SJCRH30 (cell line): ENCODE measurements around the gene TTYH1. TPM values are rescaled to one million over a fixed set of nuclear protein-coding genes. Genes with fewer than 3 reads are reported as not detected.
"Not testable (repeated sequence)": the region's sequence is repeated elsewhere in the genome, so short reads cannot be mapped to it uniquely, and the experiment has no call there.

Source experiments
- DNase-seq, 2 experiments: peaks; one replicate each; pipeline ENCODE4 v3.0.0-alpha.2; 2015 to 2020
- H3K27ac ChIP-seq: fragments of 250-450 bp; sonication (Bioruptor Pico); 2 replicates; pipeline ENCODE4 v1.5.1; 2020; ENCODE audit warnings: mild to moderate bottlenecking, moderate library complexity
- H3K27me3 ChIP-seq: fragments of 250-450 bp; sonication (Bioruptor Pico); 2 replicates; pipeline ENCODE4 v1.5.1; 2020; ENCODE audit warnings: mild to moderate bottlenecking, moderate library complexity
- H3K36me3 ChIP-seq: fragments of 250-450 bp; sonication (Bioruptor Pico); 2 replicates; pipeline ENCODE4 v1.5.1; 2020; ENCODE audit warnings: mild to moderate bottlenecking, moderate library complexity
- H3K4me1 ChIP-seq: fragments of 250-450 bp; sonication (Bioruptor Pico); 2 replicates; pipeline ENCODE4 v1.5.1; 2020; ENCODE audit warnings: mild to moderate bottlenecking, moderate library complexity
- H3K4me3 ChIP-seq: fragments of 250-450 bp; sonication (Bioruptor Pico); 2 replicates; pipeline ENCODE4 v1.5.1; 2020; ENCODE audit warnings: mild to moderate bottlenecking, moderate library complexity
- H3K9me3 ChIP-seq: fragments of 250-450 bp; sonication (Bioruptor Pico); replicated peaks from 2 replicates; pipeline ENCODE4 v1.5.1; 2020; ENCODE audit warnings: mild to moderate bottlenecking, moderate library complexity
- total RNA-seq: library from RNA; depleted of rRNA; stranded (reverse); fragments of >200 nt; shearing (Covaris generic); gene quantifications from 2 replicates; pipeline ENCODE4 v1.2.3, GENCODE V29; 2014

Gene TTYH1
- total RNA-seq, 1 experiment from 2014 or later, result not detected

- Histone ChIP-seq H3K27ac (no peak overlapping the region), H3K27me3 (no peaks in the 10 kb centered on the region), H3K9me3 (no peaks in the 10 kb centered on the region), H3K4me1 (no peaks in the 10 kb centered on the region), H3K36me3 (peaks cover 24% of the 10 kb centered on the region), H3K4me3 (peak overlapping the region; percentile 53; the same call in 1 of the 2 replicates)
- DNase-seq, result no peak
Measured at GRCh38 chr19:54462047-54462654, 46.9 kb downstream of the TTYH1 start.

GRCh38 chr19:54462655-54463530 is 47.6 kb downstream of the TTYH1 start:
- Histone ChIP-seq H3K36me3 (peaks cover 19% of the 10 kb centered on the region), H3K4me1 (no peaks in the 10 kb centered on the region), H3K27me3 (no peaks in the 10 kb centered on the region), H3K4me3 (peak overlapping the region; percentile 53), H3K9me3 (no peaks in the 10 kb centered on the region), H3K27ac (peak overlapping the region; percentile 43; the same call in 1 of the 2 replicates)
- peak; percentile 30 to 36 for DNase-seq

GRCh38 chr19:54463531-54464043 is 48.3 kb downstream of the TTYH1 start, which contains the start of gene LENG9:
TSS of gene LENG9 (minus strand) at chr19:54463778. CDS start at chr19:54463526, 252 bp downstream.
- H3K4me1 ChIP-seq, result no peaks in the 10 kb centered on the region
- H3K4me3 ChIP-seq, result peak within 1 kb of the TSS; percentile 53
- peak; percentile 91 for DNase-seq
- H3K9me3 ChIP-seq, result no peaks in the 10 kb centered on the region
- peak within 1 kb of the TSS; percentile 43; the same call in 1 of the 2 replicates for H3K27ac ChIP-seq
- peaks cover 12% of the 10 kb centered on the region for H3K36me3 ChIP-seq
- no peaks in the 10 kb centered on the region for H3K27me3 ChIP-seq

- Histone ChIP-seq H3K4me1 (no peaks in the 10 kb centered on the region), H3K4me3 (peak overlapping the region; percentile 53), H3K27ac (peak overlapping the region; percentile 6; the same call in 1 of the 2 replicates), H3K36me3 (peaks cover 8% of the 10 kb centered on the region), H3K27me3 (no peaks in the 10 kb centered on the region), H3K9me3 (no peaks in the 10 kb centered on the region)
- DNase-seq, result peak; percentile 79
Measured at GRCh38 chr19:54464044-54464629, 48.9 kb downstream of the TTYH1 start.

- peak; percentile 89 to 90 for DNase-seq
- Histone ChIP-seq H3K27ac (peak overlapping the region; percentile 6; the same call in 1 of the 2 replicates), H3K4me1 (no peaks in the 10 kb centered on the region; the same call in 1 of the 2 replicates)
Measured at GRCh38 chr19:54464630-54465425, 49.6 kb downstream of the TTYH1 start.

GRCh38 chr19:54465426-54466109 is 50.3 kb downstream of the TTYH1 start:
- Histone ChIP-seq H3K4me3 (no peak overlapping the region), H3K4me1 (no peaks in the 10 kb centered on the region; the same call in 1 of the 2 replicates), H3K9me3 (no peaks in the 10 kb centered on the region), H3K36me3 (peaks cover 8% of the 10 kb centered on the region), H3K27me3 (peaks cover 7% of the 10 kb centered on the region), H3K27ac (no peak overlapping the region)
- no peak for DNase-seq

More at GRCh38 chr19:54464630-54465425, 49.6 kb downstream of the TTYH1 start:
- peak overlapping the region; percentile 53 for H3K4me3 ChIP-seq
- H3K36me3 ChIP-seq, result peaks cover 8% of the 10 kb centered on the region
- peaks cover 1% of the 10 kb centered on the region; the same call in 1 of the 2 replicates for H3K27me3 ChIP-seq
- no peaks in the 10 kb centered on the region for H3K9me3 ChIP-seq

- H3K27ac ChIP-seq, H3K27me3 ChIP-seq, H3K4me1 ChIP-seq, DNase-seq, H3K36me3 ChIP-seq, H3K9me3 ChIP-seq, H3K4me3 ChIP-seq: not testable (repeated sequence)
Measured at GRCh38 chr19:54466110-54466480, 50.8 kb downstream of the TTYH1 start.

- DNase-seq, result peak in 1 of 2 experiments; percentile 35
- Histone ChIP-seq H3K27ac (no peak overlapping the region), H3K9me3 (no peaks in the 10 kb centered on the region), H3K36me3 (no peaks in the 10 kb centered on the region), H3K27me3 (peaks cover 7% of the 10 kb centered on the region), H3K4me3 (no peak overlapping the region), H3K4me1 (no peaks in the 10 kb centered on the region; the same call in 1 of the 2 replicates)
Measured at GRCh38 chr19:54469496-54469934, 54.3 kb downstream of the TTYH1 start.

GRCh38 chr19:54470276-54470887 is 55.1 kb downstream of the TTYH1 start:
- no peak overlapping the region for H3K27ac ChIP-seq
- no peak overlapping the region for H3K4me3 ChIP-seq
- H3K27me3 ChIP-seq, result peaks cover 7% of the 10 kb centered on the region
- DNase-seq, result no peak
- H3K36me3 ChIP-seq, result no peaks in the 10 kb centered on the region
- no peaks in the 10 kb centered on the region; the same call in 1 of the 2 replicates for H3K4me1 ChIP-seq
- no peaks in the 10 kb centered on the region for H3K9me3 ChIP-seq

- no peaks in the 10 kb centered on the region for H3K36me3 ChIP-seq
- H3K27ac ChIP-seq, result no peak overlapping the region
- peak overlapping the region; percentile 14 for H3K4me3 ChIP-seq
- H3K27me3 ChIP-seq, result peaks cover 7% of the 10 kb centered on the region
- H3K4me1 ChIP-seq, result no peaks in the 10 kb centered on the region; the same call in 1 of the 2 replicates
- DNase-seq, result peak in 1 of 2 experiments; percentile 33
- H3K9me3 ChIP-seq, result no peaks in the 10 kb centered on the region
Measured at GRCh38 chr19:54470991-54471782, 55.9 kb downstream of the TTYH1 start.

- Histone ChIP-seq H3K36me3 (no peaks in the 10 kb centered on the region), H3K4me1 (no peaks in the 10 kb centered on the region; the same call in 1 of the 2 replicates), H3K27me3 (peaks cover 7% of the 10 kb centered on the region), H3K27ac (no peak within 1 kb of the TSS), H3K9me3 (no peaks in the 10 kb centered on the region), H3K4me3 (no peak within 1 kb of the TSS)
- peak; percentile 41 to 55 for DNase-seq
Measured at GRCh38 chr19:54473071-54473891, 58.0 kb downstream of the TTYH1 start, which contains the start of gene CDC42EP5. TSS of gene CDC42EP5 (minus strand) at chr19:54473296. CDS start at chr19:54465547, 7,749 bp downstream.
